Loucy (cell line): ENCODE results near the gene AK2.

Experiments used
- H2AFZ ChIP-seq: fragments of 200-600 bp; sonication (generic); 2 replicates; pipeline ENCODE4 v1.6.0; 2016; ENCODE audit warnings: antibody characterized with exemption, mild to moderate bottlenecking, low read length, moderate library complexity
- H3F3A ChIP-seq: fragments of 200-600 bp; 2 replicates; pipeline ENCODE4 v1.6.0; 2016; ENCODE audit warnings: antibody characterized with exemption, low read depth, mild to moderate bottlenecking
- H3K27me3 ChIP-seq: fragments of 200-600 bp; sonication (generic); 2 replicates; pipeline ENCODE4 v1.6.1; 2014; ENCODE audit warnings: low read length, mild to moderate bottlenecking; ENCODE audit not compliant: insufficient read depth, poor library complexity, severe bottlenecking
- H3K36me3 ChIP-seq: fragments of 200-600 bp; sonication (generic); 2 replicates; pipeline ENCODE4 v1.6.1; 2016; ENCODE audit warnings: low read length; ENCODE audit not compliant: insufficient read depth
- H3K4me1 ChIP-seq: fragments of 200-600 bp; sonication (generic); 2 replicates; pipeline ENCODE4 v1.5.1; 2014; ENCODE audit warnings: low read length, mild to moderate bottlenecking; ENCODE audit not compliant: insufficient read depth, poor library complexity, severe bottlenecking
- H3K4me2 ChIP-seq: fragments of 200-600 bp; sonication (generic); 2 replicates; pipeline ENCODE4 v1.6.0; 2014; ENCODE audit warnings: antibody characterized with exemption, low read length, low read depth, mild to moderate bottlenecking; ENCODE audit not compliant: poor library complexity, severe bottlenecking
- H3K4me3 ChIP-seq: fragments of 200-600 bp; sonication (generic); 2 replicates; pipeline ENCODE4 v1.5.1; 2014; ENCODE audit warnings: low read length, mild to moderate bottlenecking, mixed read lengths; ENCODE audit not compliant: poor library complexity, severe bottlenecking
- H3K79me2 ChIP-seq: fragments of 200-600 bp; sonication (generic); 2 replicates; pipeline ENCODE4 v1.6.1; 2014; ENCODE audit warnings: low read length; ENCODE audit not compliant: insufficient read depth
- H3K9ac ChIP-seq: fragments of 200-600 bp; sonication (generic); 2 replicates; pipeline ENCODE4 v1.6.0; 2014; ENCODE audit warnings: mild to moderate bottlenecking, low read depth, low read length, moderate library complexity; ENCODE audit not compliant: poor library complexity, severe bottlenecking
- H3K9me2 ChIP-seq: fragments of 200-600 bp; sonication (generic); replicated peaks from 2 replicates; pipeline ENCODE4 v1.6.1; 2016; ENCODE audit warnings: low read depth, low read length, mixed read lengths
- H3K9me3 ChIP-seq: fragments of 200-600 bp; sonication (generic); 2 replicates; pipeline ENCODE4 v1.6.1; 2014; ENCODE audit warnings: mild to moderate bottlenecking, antibody characterized with exemption, low read length, low read depth; ENCODE audit not compliant: insufficient read depth
- H4K20me1 ChIP-seq: fragments of 200-600 bp; sonication (generic); 2 replicates; pipeline ENCODE4 v1.6.0; 2014; ENCODE audit warnings: antibody characterized with exemption, low read length, mild to moderate bottlenecking; ENCODE audit not compliant: insufficient read depth, poor library complexity, severe bottlenecking
- EZH2phosphoT487 ChIP-seq: fragments of 200-600 bp; IDR thresholded peaks from 2 replicates; pipeline ENCODE4 v1.6.1; 2018; ENCODE audit warnings: antibody characterized with exemption, mild to moderate bottlenecking, moderate library complexity, borderline replicate concordance
- TF ChIP-seq, protein P1 (sequence below): fragments of 200-600 bp; sonication (generic); conservative IDR thresholded peaks from 2 replicates; pipeline ENCODE4 v1.5.1; 2014; ENCODE audit warnings: mild to moderate bottlenecking, antibody characterized with exemption, low read length

The AK2 gene

DNA sequence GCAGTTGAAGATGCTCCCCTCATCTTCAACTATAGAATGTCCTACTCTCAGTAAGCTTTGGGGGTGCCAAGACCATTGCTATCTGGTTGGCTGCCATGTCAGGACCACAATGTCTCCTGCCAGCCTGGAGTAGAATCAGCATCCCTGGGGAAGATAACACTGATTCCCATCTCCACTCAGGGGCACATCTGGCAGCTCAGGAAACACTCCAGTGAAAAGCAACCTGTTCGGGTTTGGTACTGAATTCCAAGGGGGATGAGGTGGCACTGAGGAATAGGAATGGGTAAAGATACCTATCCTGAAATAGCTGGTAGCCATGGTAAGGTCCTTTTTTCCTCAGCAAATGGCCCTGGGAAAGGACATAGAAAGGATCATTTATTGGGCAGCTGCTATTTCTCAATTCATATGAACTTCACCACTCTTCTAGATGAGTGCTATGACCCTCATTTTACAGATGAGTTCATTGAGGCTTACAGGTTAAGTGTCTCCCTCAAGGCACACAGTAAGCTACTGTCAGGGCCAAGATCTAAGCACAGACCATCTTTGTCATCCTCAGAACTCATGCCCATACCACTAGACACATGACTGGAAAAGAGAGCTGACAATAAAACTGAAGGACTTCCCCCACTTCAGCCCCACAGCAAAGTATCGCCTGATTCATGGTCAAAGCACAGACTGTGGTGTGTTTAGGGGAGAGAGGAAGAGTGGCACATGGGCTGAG, 31.4 kb downstream of the AK2 start:
- Histone ChIP-seq H2AFZ (no peak overlapping the region), H4K20me1 (no peaks in the 10 kb centered on the region), H3K36me3 (peaks cover 25% of the 10 kb centered on the region; the same call in 1 of the 2 replicates), H3K4me2 (no peak overlapping the region), H3F3A (no peaks in the 10 kb centered on the region), H3K9ac (no peak overlapping the region), H3K79me2 (no peaks in the 10 kb centered on the region), H3K27me3 (no peaks in the 10 kb centered on the region), H3K4me1 (no peaks in the 10 kb centered on the region), H3K4me3 (no peak overlapping the region), H3K9me2 (no peaks in the 10 kb centered on the region), H3K9me3 (no peaks in the 10 kb centered on the region)
- TF ChIP-seq, protein P1, sequence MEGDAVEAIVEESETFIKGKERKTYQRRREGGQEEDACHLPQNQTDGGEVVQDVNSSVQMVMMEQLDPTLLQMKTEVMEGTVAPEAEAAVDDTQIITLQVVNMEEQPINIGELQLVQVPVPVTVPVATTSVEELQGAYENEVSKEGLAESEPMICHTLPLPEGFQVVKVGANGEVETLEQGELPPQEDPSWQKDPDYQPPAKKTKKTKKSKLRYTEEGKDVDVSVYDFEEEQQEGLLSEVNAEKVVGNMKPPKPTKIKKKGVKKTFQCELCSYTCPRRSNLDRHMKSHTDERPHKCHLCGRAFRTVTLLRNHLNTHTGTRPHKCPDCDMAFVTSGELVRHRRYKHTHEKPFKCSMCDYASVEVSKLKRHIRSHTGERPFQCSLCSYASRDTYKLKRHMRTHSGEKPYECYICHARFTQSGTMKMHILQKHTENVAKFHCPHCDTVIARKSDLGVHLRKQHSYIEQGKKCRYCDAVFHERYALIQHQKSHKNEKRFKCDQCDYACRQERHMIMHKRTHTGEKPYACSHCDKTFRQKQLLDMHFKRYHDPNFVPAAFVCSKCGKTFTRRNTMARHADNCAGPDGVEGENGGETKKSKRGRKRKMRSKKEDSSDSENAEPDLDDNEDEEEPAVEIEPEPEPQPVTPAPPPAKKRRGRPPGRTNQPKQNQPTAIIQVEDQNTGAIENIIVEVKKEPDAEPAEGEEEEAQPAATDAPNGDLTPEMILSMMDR: no peak
- TF ChIP-seq EZH2phosphoT487: no peak

DNA sequence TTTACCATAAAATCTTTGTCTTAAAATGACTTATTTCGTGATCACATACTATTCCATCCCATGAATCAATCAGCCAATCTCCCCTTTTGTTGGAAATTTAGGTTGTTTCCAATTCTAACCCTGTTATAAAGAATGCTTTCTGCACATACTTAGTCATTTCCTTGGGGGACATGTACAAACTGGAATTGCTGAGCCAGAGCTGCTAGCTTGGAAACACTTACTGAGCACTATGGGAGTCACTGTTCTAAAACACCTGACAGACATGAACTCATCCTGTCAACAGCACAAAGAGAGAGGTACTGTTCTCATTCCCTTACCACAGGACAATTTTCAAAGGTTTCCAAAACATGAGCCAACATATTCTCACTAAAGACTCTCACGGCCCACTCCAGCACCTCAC, 32.1 kb downstream of the AK2 start:
- no peak for TF ChIP-seq EZH2phosphoT487
- TF ChIP-seq, protein P1: no peak
- H3K27me3 ChIP-seq: no peaks in the 10 kb centered on the region
- H3K79me2 ChIP-seq: no peaks in the 10 kb centered on the region
- no peaks in the 10 kb centered on the region for H3K4me1 ChIP-seq
- H3K9me3 ChIP-seq: no peaks in the 10 kb centered on the region
- no peaks in the 10 kb centered on the region for H3K9me2 ChIP-seq
- no peak overlapping the region for H2AFZ ChIP-seq
- H3K4me2 ChIP-seq: no peak overlapping the region
- peaks cover 23% of the 10 kb centered on the region; the same call in 1 of the 2 replicates for H3K36me3 ChIP-seq
- no peaks in the 10 kb centered on the region for H3F3A ChIP-seq
- no peak overlapping the region for H3K4me3 ChIP-seq
- H3K9ac ChIP-seq: no peak overlapping the region
- no peaks in the 10 kb centered on the region for H4K20me1 ChIP-seq

DNA sequence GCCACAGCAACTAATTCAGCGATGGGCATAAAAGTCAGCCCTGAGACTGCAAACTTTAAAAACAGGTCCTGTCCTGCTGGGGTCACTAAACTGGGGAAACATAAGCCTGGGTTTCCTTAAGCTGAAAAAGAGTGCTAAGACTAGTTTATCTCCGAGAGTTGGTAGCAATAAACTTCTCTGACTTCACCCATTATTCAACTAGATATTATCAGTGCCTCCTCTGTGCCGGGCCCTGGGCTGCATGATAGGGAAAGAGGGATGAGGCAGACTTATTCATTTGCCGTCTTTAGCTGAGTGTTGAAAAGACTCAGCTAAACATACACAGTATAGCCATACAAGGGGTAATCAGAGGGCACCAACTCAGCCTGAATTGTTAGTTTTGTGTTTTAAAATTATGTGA, 33.0 kb downstream of the AK2 start:
- H2AFZ ChIP-seq: no peak overlapping the region

More for the DNA sequence above, 33.0 kb downstream of the AK2 start:
- no peaks in the 10 kb centered on the region for H3K79me2 ChIP-seq
- no peak overlapping the region for H3K4me3 ChIP-seq
- no peaks in the 10 kb centered on the region for H3K9me3 ChIP-seq
- no peak for TF ChIP-seq EZH2phosphoT487
- TF ChIP-seq, protein P1: no peak
- no peaks in the 10 kb centered on the region for H3K9me2 ChIP-seq
- H3K9ac ChIP-seq: no peak overlapping the region
- H4K20me1 ChIP-seq: no peaks in the 10 kb centered on the region
- no peak overlapping the region for H3K4me2 ChIP-seq
- H3K36me3 ChIP-seq: peaks cover 14% of the 10 kb centered on the region; the same call in 1 of the 2 replicates
- H3F3A ChIP-seq: no peaks in the 10 kb centered on the region
- H3K27me3 ChIP-seq: no peaks in the 10 kb centered on the region
- H3K4me1 ChIP-seq: peaks cover 2% of the 10 kb centered on the region
